ENCODE results near the gene PLCB2. TPM values are rescaled to one million over a fixed set of nuclear protein-coding genes. Genes with fewer than 3 reads are reported as not detected.

PLCB2 gene
- total RNA-seq, 1 experiment from 2014 or later: not detected

- peak; percentile 77 for DNase-seq (ENCODE audit: low read depth)
Observed at GRCh38 chr15:40340038-40340739, 32.5 kb upstream of the PLCB2 start.

GRCh38 chr15:40339621-40339945 lies 31.8 kb upstream of the PLCB2 start:
- no peak for DNase-seq (ENCODE audit: low read depth)

- DNase-seq (ENCODE audit: low read depth): peak; percentile 99
Observed at GRCh38 chr15:40338921-40339620, 31.3 kb upstream of the PLCB2 start.

GRCh38 chr15:40338041-40338657 lies 30.4 kb upstream of the PLCB2 start:
- DNase-seq (ENCODE audit: low read depth): peak; percentile 52

GRCh38 chr15:40337597-40337996 lies 29.9 kb upstream of the PLCB2 start:
- DNase-seq (ENCODE audit: low read depth): no peak

- DNase-seq (ENCODE audit: low read depth): no peak
Observed at GRCh38 chr15:40336744-40337122, 29.0 kb upstream of the PLCB2 start.

- no peak for DNase-seq (ENCODE audit: low read depth)
Observed at GRCh38 chr15:40335938-40336743, 28.4 kb upstream of the PLCB2 start.

GRCh38 chr15:40334941-40335795 lies 27.4 kb upstream of the PLCB2 start:
- no peak for DNase-seq (ENCODE audit: low read depth)

- DNase-seq (ENCODE audit: low read depth): no peak
Observed at GRCh38 chr15:40334541-40334940, 26.8 kb upstream of the PLCB2 start.

GRCh38 chr15:40333922-40334492 lies 26.3 kb upstream of the PLCB2 start:
- no peak for DNase-seq (ENCODE audit: low read depth)

- no peak for DNase-seq (ENCODE audit: low read depth)
Observed at GRCh38 chr15:40332113-40332781, 24.5 kb upstream of the PLCB2 start.

- DNase-seq (ENCODE audit: low read depth): no peak
Observed at GRCh38 chr15:40331637-40332036, 23.9 kb upstream of the PLCB2 start.

GRCh38 chr15:40331026-40331425 lies 23.3 kb upstream of the PLCB2 start:
- DNase-seq (ENCODE audit: low read depth): no peak

GRCh38 chr15:40330368-40330836 lies 22.7 kb upstream of the PLCB2 start:
- DNase-seq (ENCODE audit: low read depth): peak; percentile 66

- DNase-seq (ENCODE audit: low read depth): no peak
Observed at GRCh38 chr15:40329804-40330203, 22.1 kb upstream of the PLCB2 start.

- no peak for DNase-seq (ENCODE audit: low read depth)
Observed at GRCh38 chr15:40328751-40329150, 21.0 kb upstream of the PLCB2 start.

GRCh38 chr15:40328176-40328575 lies 20.4 kb upstream of the PLCB2 start:
- peak; percentile 36 for DNase-seq (ENCODE audit: low read depth)

GRCh38 chr15:40327457-40327856 lies 19.7 kb upstream of the PLCB2 start:
- no peak for DNase-seq (ENCODE audit: low read depth)

GRCh38 chr15:40325700-40326099 lies 18.0 kb upstream of the PLCB2 start:
- DNase-seq (ENCODE audit: low read depth): no peak

GRCh38 chr15:40325188-40325587 lies 17.5 kb upstream of the PLCB2 start:
- DNase-seq (ENCODE audit: low read depth): no peak
